GM12878 (cell line): Measurements from ENCODE around the gene ZCRB1. TPM values are rescaled to one million over a fixed set of nuclear protein-coding genes. Genes with fewer than 3 reads are reported as not detected.

Experiments
- ATAC-seq: fragments of 200-7000 bp; cut with Tn5 transposase; 3 replicates; pipeline ENCODE4 v1.9.1; 2020; ENCODE audit warnings: mild to moderate bottlenecking, moderate library complexity
- BruUV-seq: library from RNA; stranded (reverse); fragments of 400-500 nt; replicated peaks from 2 replicates; lab custom pipeline; 2021; lab: Mats Ljungman, UMichigan
- CTCF ChIA-PET: fragments of 300-600 bp; sonication (Branson Sonifier 250); formaldehyde crosslinking; extraction: SDS; loops from one replicate; lab custom pipeline; 2021; ENCODE audit warnings: inconsistent platforms; lab: Yijun Ruan, JAX
- POLR2A ChIA-PET: fragments of 350-600 bp; formaldehyde crosslinking; extraction: SDS; loops from one replicate; lab custom pipeline; 2021; ENCODE audit warnings: inconsistent platforms; lab: Charles Lee
- RAD21 ChIA-PET: fragments of 300-600 bp; sonication (Branson Sonifier 250); formaldehyde crosslinking; loops from one replicate; lab custom pipeline; 2023; ENCODE audit warnings: antibody characterized with exemption; ENCODE audit not compliant: unreplicated experiment; lab: Charles Lee
- SMC1A ChIA-PET: fragments of 300-600 bp; sonication (Branson Sonifier 250); formaldehyde crosslinking; loops from one replicate; lab custom pipeline; 2023; ENCODE audit not compliant: unreplicated experiment, uncharacterized antibody; lab: Charles Lee
- DNase-seq: peaks from one replicate; pipeline ENCODE4 v3.0.0-alpha.2; 2011; ENCODE audit warnings: low read depth, low spot score
- FAIRE-seq: peaks from 3 replicates; lab custom pipeline; 2011; peaks lifted over from hg19 to GRCh38; lab: Jason Lieb, UNC
- H2AFZ ChIP-seq: 2 replicates; pipeline ENCODE4 v1.6.0; 2011; ENCODE audit warnings: low read depth, low read length, control low read depth; ENCODE audit not compliant: control insufficient read depth
- H3K27ac ChIP-seq: 2 replicates; pipeline ENCODE4 v1.5.1; 2011; ENCODE audit warnings: control low read depth; ENCODE audit not compliant: control insufficient read depth, insufficient read depth
- H3K27me3 ChIP-seq, 2 experiments: replicated peaks in 1 of 2; 2 replicates each; pipeline versions ENCODE4 v1.6.0 to v1.6.1; 2011; ENCODE audit warnings: low read length in 1 of 2; ENCODE audit not compliant: control insufficient read depth in 2 of 2, insufficient read depth in 2 of 2
- H3K36me3 ChIP-seq, 2 experiments: 2 replicates each; pipeline ENCODE4 v1.5.1; 2011; ENCODE audit warnings: low read length in 1 of 2; ENCODE audit not compliant: control insufficient read depth in 2 of 2, insufficient read depth in 2 of 2
- H3K4me1 ChIP-seq: 2 replicates; pipeline ENCODE4 v1.6.1; 2011; ENCODE audit warnings: mild to moderate bottlenecking, low read length, moderate library complexity, mixed read lengths; ENCODE audit not compliant: control insufficient read depth, insufficient read depth
- H3K4me2 ChIP-seq: 2 replicates; pipeline ENCODE4 v1.6.0; 2011; ENCODE audit warnings: control low read depth; ENCODE audit not compliant: control insufficient read depth, insufficient read depth
- H3K4me3 ChIP-seq: fragments of 200-600 bp; sonication (generic); 2 replicates; pipeline ENCODE4 v1.5.1; 2016
- H3K79me2 ChIP-seq: 2 replicates; pipeline ENCODE4 v1.6.0; 2011; ENCODE audit warnings: low read length; ENCODE audit not compliant: control insufficient read depth, insufficient read depth
- H3K9ac ChIP-seq: 2 replicates; pipeline ENCODE4 v1.8.0; 2011; ENCODE audit warnings: low read length, control low read depth, mixed read lengths; ENCODE audit not compliant: control insufficient read depth, insufficient read depth
- H3K9me3 ChIP-seq: replicated peaks from 3 replicates; pipeline ENCODE4 v1.5.1; 2011; ENCODE audit warnings: mild to moderate bottlenecking, low read length; ENCODE audit not compliant: control insufficient read depth, insufficient read depth
- H4K20me1 ChIP-seq: 2 replicates; pipeline ENCODE4 v1.6.0; 2011; ENCODE audit not compliant: control insufficient read depth, insufficient read depth
- CREB1 ChIP-seq: IDR thresholded peaks from 2 replicates; pipeline ENCODE4 v1.6.1; 2012; ENCODE audit warnings: low read depth, mild to moderate bottlenecking, inconsistent platforms
- DPF2 ChIP-seq: fragments of 450-650 bp; IDR thresholded peaks from 2 replicates; pipeline ENCODE4 v1.6.1; 2017; ENCODE audit warnings: mild to moderate bottlenecking
- EP300 ChIP-seq, 2 experiments: fragments of 150-350 bp in 1 of 2; IDR thresholded peaks; 2 replicates each; pipeline ENCODE4 v1.6.1; 2011 to 2012; ENCODE audit warnings: low read depth in 2 of 2, low read length in 2 of 2, borderline replicate concordance in 1 of 2, improper control_type of control experiment in 1 of 2, inconsistent platforms in 1 of 2; ENCODE audit not compliant: control insufficient read depth in 1 of 2
- EZH2 ChIP-seq: IDR thresholded peaks from 2 replicates; pipeline ENCODE4 v1.6.1; 2012; ENCODE audit warnings: low read depth, mild to moderate bottlenecking, control low read depth, inconsistent platforms, low read length, borderline replicate concordance; ENCODE audit not compliant: control insufficient read depth
- MEF2A ChIP-seq: IDR thresholded peaks from 2 replicates; pipeline ENCODE4 v1.6.1; 2011; ENCODE audit warnings: low read depth, mild to moderate bottlenecking, low read length, moderate library complexity; ENCODE audit not compliant: insufficient read depth
- NR2C1 ChIP-seq: fragments of 450-650 bp; IDR thresholded peaks from 2 replicates; pipeline ENCODE4 v1.6.1; 2017; ENCODE audit warnings: antibody characterized with exemption, mild to moderate bottlenecking, moderate library complexity
- RELB ChIP-seq: fragments of 450-650 bp; IDR thresholded peaks from 2 replicates; pipeline ENCODE4 v1.6.1; 2017; ENCODE audit warnings: low read depth, mild to moderate bottlenecking, moderate library complexity
- SKIL ChIP-seq: fragments of 450-650 bp; IDR thresholded peaks from 2 replicates; pipeline ENCODE4 v1.6.1; 2017; ENCODE audit warnings: mild to moderate bottlenecking, low read depth, inconsistent platforms; ENCODE audit not compliant: poor library complexity, severe bottlenecking
- SMC3 ChIP-seq: IDR thresholded peaks from 2 replicates; pipeline ENCODE4 v1.6.1; 2011; ENCODE audit warnings: low read length, improper control_type of control experiment, borderline replicate concordance
- TARDBP ChIP-seq: IDR thresholded peaks from 2 replicates; pipeline ENCODE4 v1.6.1; 2016; ENCODE audit warnings: borderline replicate concordance
- USF1 ChIP-seq: IDR thresholded peaks from 2 replicates; pipeline ENCODE4 v1.6.1; 2011; ENCODE audit warnings: borderline replicate concordance, low read depth, mild to moderate bottlenecking, moderate library complexity, mixed read lengths, low read length; ENCODE audit not compliant: insufficient read depth; ENCODE audit errors: extremely low read length
- ZNF274 ChIP-seq: IDR thresholded peaks from one replicate; pipeline ENCODE4 v1.8.0; 2011; ENCODE audit not compliant: insufficient read length, insufficient read depth
- ZNF384 ChIP-seq: IDR thresholded peaks from 2 replicates; pipeline ENCODE4 v1.6.1; 2012; ENCODE audit warnings: low read depth, mild to moderate bottlenecking, low read length, improper control_type of control experiment, borderline replicate concordance
- WGBS: methylation state at CpG from one replicate; pipeline ENCODE4 v1.1.6; 2016; ENCODE audit warnings: low lambda C conversion rate; ENCODE audit not compliant: insufficient replicate concordance, insufficient coverage; ENCODE audit errors: missing lambda C conversion rate; 5-methylcytosine and 5-hydroxymethylcytosine counted together
- in situ Hi-C: fragments of 300-500 bp; cut with MboI; formaldehyde crosslinking; loops from 9 replicates; pipeline ENCODE4 v1.14.3; 2018; ENCODE audit warnings: mixed read lengths
- intact Hi-C: fragments of 100-400 bp; cut with micrococcal nuclease; formaldehyde crosslinking; loops from one replicate; pipeline ENCODE4 v1.14.2; 2022; ENCODE audit not compliant: unreplicated experiment
- polyA plus RNA-seq, 11 experiments: library from polyadenylated mRNA; depleted of rRNA in 4 of 11; unstranded in 6 of 11; stranded (reverse) in 5 of 11; fragments of >200 nt; fragmentation: Nextera tagmentation in 4 of 11; fragmentation: Illumina TruSeq in 1 of 11; extraction: Ambion mirVana in 4 of 11; extraction: Trizol in 1 of 11; gene quantifications; 1 replicate in 1 of 11; 2 replicates in 10 of 11; pipeline versions ENCODE4 v1.2.1 to v1.2.3, GENCODE V29; 2011 to 2016; ENCODE audit warnings: inconsistent platforms in 2 of 11, missing spikeins in 2 of 11, low read depth in 1 of 11
- total RNA-seq, 4 experiments: library from RNA; depleted of rRNA in 3 of 4; stranded (reverse); fragments of >200 nt in 3 of 4; fragmentation: Illumina TruSeq in 1 of 4; extraction: Trizol in 1 of 4; gene quantifications; 2 replicates each; pipeline versions ENCODE4 v1.2.1 to v1.2.3, GENCODE V29; 2013 to 2021
- TF ChIP-seq, protein P1 (sequence below): fragments of 450-650 bp; IDR thresholded peaks from 2 replicates; pipeline ENCODE4 v1.6.1; 2017; ENCODE audit warnings: mild to moderate bottlenecking, moderate library complexity

ZCRB1 gene
- total and polyA plus RNA-seq, 10 of the 15 experiments (the other 5 are each of a cell fraction or from before 2014, with no cell fraction given) = 43.3 to 178 (median 88.6) TPM

- RAD21 ChIA-PET = interaction anchor here (0.7 kb wide), 1 partner anchor 198 kb away, joined by 3 read pairs; no protein-coding TSS in a partner anchor
- FAIRE-seq = no peak
- H3K9me3 ChIP-seq = no peaks in the 10 kb centered on the region
- no TSS peak for BruUV-seq
- POLR2A ChIA-PET = interaction anchor here (0.7 kb wide), 1 partner anchor 929 kb away, joined by 5 read pairs; no protein-coding TSS in a partner anchor
- H4K20me1 ChIP-seq = no peaks in the 10 kb centered on the region
- CTCF ChIA-PET = interaction anchor here (0.9 kb wide), 1 partner anchor 47 kb away, joined by 4 read pairs; no protein-coding TSS in a partner anchor
- intact Hi-C loops (no loop called here), in situ Hi-C loops (no loop called here)
- H3K27me3 ChIP-seq = no peaks in the 10 kb centered on the region
- no peak for DNase-seq
- peaks cover 3% of the 10 kb centered on the region; the same call in 1 of the 2 replicates for H3K4me1 ChIP-seq
- WGBS = 31% methylated on average over 1 of the region's 1 CpG
- no peak overlapping the region for H3K9ac ChIP-seq
- H3K79me2 ChIP-seq = no peaks in the 10 kb centered on the region
- SMC1A ChIA-PET = interaction anchor here (1.0 to 2.0 kb wide), 3 partner anchors 15 to 50 kb away, joined by 4 to 10 read pairs (median 5); no protein-coding TSS in a partner anchor
- no peak overlapping the region for H3K4me3 ChIP-seq
- H2AFZ ChIP-seq = no peak overlapping the region
- no peak overlapping the region for H3K27ac ChIP-seq
- ATAC-seq = peak; percentile 43; the same call in 2 of the 3 replicates
- H3K4me2 ChIP-seq = no peak overlapping the region
- no peaks in the 10 kb centered on the region for H3K36me3 ChIP-seq
- TF ChIP-seq DPF2 (no peak), NR2C1 (no peak), SKIL (no peak), SMC3 (no peak), ZNF274 (no peak), ZNF384 (peak; percentile 98), USF1 (no peak), EZH2 (no peak), MEF2A (no peak), EP300 (IDR thresholded peaks at IDR 0.05; ENCODE audit: borderline replicate concordance in 1 of 2, control insufficient read depth in 1 of 2, low read depth in 2 of 2, low read length in 2 of 2) (0 out of 4 replicates have a peak, but pooled peaks of 1 of the 2 experiments have one; percentile 12), CREB1 (no peak), TARDBP (no peak), RELB (no peak)
- TF ChIP-seq, protein P1, sequence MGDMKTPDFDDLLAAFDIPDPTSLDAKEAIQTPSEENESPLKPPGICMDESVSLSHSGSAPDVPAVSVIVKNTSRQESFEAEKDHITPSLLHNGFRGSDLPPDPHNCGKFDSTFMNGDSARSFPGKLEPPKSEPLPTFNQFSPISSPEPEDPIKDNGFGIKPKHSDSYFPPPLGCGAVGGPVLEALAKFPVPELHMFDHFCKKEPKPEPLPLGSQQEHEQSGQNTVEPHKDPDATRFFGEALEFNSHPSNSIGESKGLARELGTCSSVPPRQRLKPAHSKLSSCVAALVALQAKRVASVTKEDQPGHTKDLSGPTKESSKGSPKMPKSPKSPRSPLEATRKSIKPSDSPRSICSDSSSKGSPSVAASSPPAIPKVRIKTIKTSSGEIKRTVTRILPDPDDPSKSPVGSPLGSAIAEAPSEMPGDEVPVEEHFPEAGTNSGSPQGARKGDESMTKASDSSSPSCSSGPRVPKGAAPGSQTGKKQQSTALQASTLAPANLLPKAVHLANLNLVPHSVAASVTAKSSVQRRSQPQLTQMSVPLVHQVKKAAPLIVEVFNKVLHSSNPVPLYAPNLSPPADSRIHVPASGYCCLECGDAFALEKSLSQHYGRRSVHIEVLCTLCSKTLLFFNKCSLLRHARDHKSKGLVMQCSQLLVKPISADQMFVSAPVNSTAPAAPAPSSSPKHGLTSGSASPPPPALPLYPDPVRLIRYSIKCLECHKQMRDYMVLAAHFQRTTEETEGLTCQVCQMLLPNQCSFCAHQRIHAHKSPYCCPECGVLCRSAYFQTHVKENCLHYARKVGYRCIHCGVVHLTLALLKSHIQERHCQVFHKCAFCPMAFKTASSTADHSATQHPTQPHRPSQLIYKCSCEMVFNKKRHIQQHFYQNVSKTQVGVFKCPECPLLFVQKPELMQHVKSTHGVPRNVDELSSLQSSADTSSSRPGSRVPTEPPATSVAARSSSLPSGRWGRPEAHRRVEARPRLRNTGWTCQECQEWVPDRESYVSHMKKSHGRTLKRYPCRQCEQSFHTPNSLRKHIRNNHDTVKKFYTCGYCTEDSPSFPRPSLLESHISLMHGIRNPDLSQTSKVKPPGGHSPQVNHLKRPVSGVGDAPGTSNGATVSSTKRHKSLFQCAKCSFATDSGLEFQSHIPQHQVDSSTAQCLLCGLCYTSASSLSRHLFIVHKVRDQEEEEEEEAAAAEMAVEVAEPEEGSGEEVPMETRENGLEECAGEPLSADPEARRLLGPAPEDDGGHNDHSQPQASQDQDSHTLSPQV = no peak
These were observed 41.7 kb downstream of the ZCRB1 start for GRCh38 chr12:42284157-42284556.
